ENCODE data around the gene CDC37. TPM values are rescaled to one million over a fixed set of nuclear protein-coding genes. Genes with fewer than 3 reads are reported as not detected.
A peak's percentile ranks its signal among the peaks of the same experiment; 100 is the strongest.

The CDC37 gene
- polyA plus RNA-seq (2012; ENCODE audit: insufficient read depth, insufficient read length): 232 TPM

DNA sequence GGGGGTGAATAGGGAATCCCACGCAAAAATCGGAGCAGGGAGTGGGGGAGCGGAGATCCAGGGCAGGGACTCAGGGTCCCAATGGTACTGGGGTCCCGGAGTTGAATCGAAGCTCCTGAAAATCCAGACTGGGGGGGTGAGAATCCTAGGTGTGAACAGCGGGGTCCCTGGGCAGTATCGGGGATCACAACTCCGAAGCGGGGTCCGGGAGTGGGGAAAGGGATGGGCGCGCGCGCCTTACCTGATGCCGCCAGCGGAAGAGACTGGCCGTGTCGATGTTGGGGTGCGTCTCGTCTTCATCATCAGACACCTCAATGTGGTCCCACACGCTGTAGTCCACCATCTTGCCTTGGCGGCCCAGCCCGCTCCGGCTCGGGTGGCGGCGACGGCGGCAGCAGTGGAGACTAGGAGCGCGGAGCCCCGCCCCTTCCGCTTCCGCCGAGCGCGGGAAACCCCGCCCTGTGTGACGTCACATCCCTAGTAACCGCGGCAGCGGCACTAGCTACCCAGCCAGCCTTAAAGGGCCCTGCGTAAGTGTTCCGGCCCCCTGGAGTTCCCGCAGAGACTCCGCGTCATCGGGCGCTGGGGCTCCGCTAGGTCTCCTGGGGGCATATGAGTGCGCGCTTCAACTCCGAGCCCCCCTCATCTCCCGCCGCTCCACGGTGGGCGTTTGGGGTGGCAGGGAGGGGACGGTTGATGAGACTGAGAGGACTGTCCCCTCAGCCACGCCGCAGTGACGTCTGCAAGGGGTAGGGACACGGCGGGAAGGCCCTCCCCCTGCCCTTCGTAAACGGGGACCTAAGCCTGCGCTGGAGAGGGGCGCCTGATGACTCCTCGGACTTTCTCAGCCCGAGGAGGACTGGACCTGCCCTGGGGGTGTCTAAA lies at the start of gene CDC37:
CDC37 (minus strand) TSS at position 406 of the 885 bp plus-strand sequence; CDS start at position 343, 63 bp downstream.
- peak; percentile 95 for DNase-seq (ENCODE audit: low read depth, low spot score)

GRCh38 chr19:10450853-10451609 lies 47.7 kb upstream of the CDC37 start:
- peak; percentile 22 for DNase-seq (ENCODE audit: low read depth, low spot score)
- H3K4me3 ChIP-seq (ENCODE audit: low read length): no peak overlapping the region

More for the DNA sequence above, at the start of gene CDC37:
- H3K4me3 ChIP-seq (ENCODE audit: low read length): peak within 1 kb of the TSS; percentile 99

DNA sequence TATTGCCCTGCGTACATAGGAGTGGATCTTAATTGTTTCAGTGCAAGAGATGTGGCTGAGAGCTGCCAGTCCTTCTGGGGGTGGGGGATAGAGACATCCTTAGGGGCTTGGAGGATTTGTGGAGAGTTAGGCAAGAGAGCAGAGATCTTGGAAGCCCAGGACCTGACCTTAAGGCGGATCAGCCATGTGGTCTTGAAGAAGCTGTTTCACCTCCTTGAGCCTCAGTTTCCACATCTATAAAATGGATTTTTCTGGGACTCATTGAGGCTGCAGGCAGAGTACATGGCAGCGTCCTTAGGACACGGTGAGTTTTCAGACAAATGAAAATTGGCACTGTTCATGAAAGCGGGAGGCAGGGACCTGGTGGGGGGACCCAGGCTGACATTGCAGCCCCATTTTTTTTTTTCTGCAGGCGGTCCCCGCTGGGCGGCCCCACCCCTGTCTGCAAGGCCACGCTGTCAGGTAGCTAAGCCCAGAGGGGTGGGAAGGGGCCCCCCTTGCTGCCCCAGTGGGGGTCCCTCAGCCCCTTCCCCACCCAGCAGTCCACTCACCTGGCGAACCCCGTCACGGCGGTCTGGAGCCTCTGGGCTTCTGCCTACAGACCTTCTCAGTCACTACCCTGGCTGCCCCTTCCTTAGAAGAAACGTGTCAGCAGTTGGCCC lies 47.0 kb upstream of the CDC37 start:
- no peak for DNase-seq (ENCODE audit: low read depth, low spot score)
- H3K4me3 ChIP-seq (ENCODE audit: low read length): no peak overlapping the region

DNA sequence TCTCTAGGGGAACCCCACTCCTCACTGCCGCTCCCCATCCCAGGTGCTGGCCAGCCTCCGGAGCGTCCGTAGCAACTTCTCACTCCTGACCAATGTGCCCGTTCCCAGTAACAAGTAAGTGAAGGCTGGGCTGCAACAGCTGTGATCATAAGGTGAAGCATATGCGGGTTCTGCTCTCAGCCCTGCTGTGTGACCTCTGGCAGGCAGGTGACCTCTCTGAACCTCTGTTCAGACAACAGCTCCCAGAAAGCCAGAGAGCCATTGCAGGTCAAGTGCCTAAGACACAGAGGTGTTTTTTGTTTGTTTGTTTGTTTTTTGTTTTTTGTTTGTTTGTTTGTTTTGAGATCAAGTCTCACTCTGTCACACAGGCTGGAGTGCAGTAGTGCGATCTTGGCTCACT lies 45.7 kb upstream of the CDC37 start:
- H3K4me3 ChIP-seq (ENCODE audit: low read length): no peak overlapping the region

DNA sequence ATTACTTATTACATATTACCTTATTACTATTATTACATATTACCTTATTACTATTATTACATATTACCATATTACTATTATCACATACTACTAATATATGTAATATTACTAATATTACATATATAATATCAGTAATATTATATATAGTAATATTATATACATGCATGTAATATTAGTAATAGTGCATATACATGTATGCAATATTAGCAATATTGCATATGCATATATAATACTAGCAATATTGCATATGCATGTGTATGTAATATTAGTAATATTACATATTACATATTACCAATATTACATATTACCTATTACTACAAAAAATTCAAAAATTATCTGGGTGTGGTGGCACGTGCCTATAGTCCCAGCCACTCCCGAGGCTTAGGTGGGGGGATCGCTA lies 39.4 kb upstream of the CDC37 start:
- DNase-seq (ENCODE audit: low read depth, low spot score): no peak

More for the DNA sequence above, 45.7 kb upstream of the CDC37 start:
- no peak for DNase-seq (ENCODE audit: low read depth, low spot score)

GRCh38 chr19:10439588-10439987 lies 36.2 kb upstream of the CDC37 start:
- H3K4me3 ChIP-seq (ENCODE audit: low read length): no peak overlapping the region
- no peak for DNase-seq (ENCODE audit: low read depth, low spot score)

More for the DNA sequence above, 39.4 kb upstream of the CDC37 start:
- no peak overlapping the region for H3K4me3 ChIP-seq (ENCODE audit: low read length)

DNA sequence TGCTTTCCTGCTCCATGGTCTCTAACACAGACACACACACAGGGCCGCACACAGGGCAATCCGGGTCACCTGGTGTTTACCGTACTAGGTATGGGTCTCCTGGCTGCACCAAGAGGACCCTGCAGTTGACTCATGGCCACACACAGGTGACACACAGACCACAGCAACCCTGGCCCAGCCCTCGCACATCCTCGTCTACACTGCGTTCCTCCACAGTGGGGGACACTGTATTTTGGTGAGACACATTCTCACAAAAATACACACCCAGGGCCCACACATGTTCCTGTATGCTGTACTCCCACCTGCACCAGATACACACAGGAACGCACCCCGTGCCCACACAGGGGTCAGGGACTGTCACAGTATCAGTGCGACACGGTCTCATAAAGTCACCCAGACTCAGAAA lies 29.8 kb upstream of the CDC37 start:
- DNase-seq (ENCODE audit: low read depth, low spot score): no peak
- no peak overlapping the region for H3K4me3 ChIP-seq (ENCODE audit: low read length)

- DNase-seq (ENCODE audit: low read depth, low spot score): no peak
- no peak overlapping the region for H3K4me3 ChIP-seq (ENCODE audit: low read length)
These were observed 29.4 kb upstream of the CDC37 start for GRCh38 chr19:10432736-10433130.

GRCh38 chr19:10431943-10432735 lies 28.8 kb upstream of the CDC37 start:
- H3K4me3 ChIP-seq (ENCODE audit: low read length): no peak overlapping the region
- DNase-seq (ENCODE audit: low read depth, low spot score): no peak

- no peak overlapping the region for H3K4me3 ChIP-seq (ENCODE audit: low read length)
- DNase-seq (ENCODE audit: low read depth, low spot score): no peak
These were observed 28.1 kb upstream of the CDC37 start for GRCh38 chr19:10431254-10431942.

GRCh38 chr19:10430505-10431253 lies 27.3 kb upstream of the CDC37 start:
- H3K4me3 ChIP-seq (ENCODE audit: low read length): no peak overlapping the region
- no peak for DNase-seq (ENCODE audit: low read depth, low spot score)

DNA sequence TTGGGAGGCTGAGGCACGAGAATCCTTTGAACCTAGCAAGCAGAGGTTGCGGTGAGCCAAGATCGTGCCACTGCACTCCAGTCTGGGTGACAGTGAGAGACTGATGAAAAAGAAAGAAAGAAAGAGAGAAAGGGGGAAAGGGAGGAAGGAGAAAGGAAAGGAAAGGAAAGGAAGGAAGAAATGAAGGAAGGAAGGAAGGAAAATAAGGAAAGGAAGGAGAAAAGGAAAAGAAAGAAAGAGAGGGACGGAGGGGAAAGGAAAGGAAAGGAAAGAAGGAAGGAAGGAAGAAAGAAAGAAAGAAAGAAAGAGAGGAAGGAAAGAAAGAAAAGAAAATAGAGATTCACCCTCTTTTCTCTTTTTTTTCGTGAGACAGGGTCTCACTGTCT lies 25.6 kb upstream of the CDC37 start:
- no peak overlapping the region for H3K4me3 ChIP-seq (ENCODE audit: low read length)
- DNase-seq (ENCODE audit: low read depth, low spot score): no peak

DNA sequence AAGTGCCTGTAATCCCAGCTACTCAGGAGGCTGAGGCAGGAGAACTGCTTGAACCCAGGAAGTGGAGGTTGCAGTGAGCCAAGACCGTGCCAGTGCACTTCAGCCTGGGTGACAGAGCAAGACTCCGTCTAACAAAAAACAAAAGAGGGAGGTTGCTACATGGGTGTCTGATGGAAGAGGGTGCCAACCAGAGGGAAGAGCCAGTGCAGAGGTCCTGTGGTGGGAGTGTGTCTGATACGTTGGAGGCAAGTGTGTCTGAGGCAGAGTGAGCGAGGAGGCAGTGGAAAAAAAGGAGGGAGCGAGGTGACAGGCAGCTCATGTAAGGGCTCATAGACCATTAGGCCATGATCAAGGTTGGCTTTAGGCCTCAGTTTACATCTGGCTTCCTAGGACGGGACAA lies 23.8 kb upstream of the CDC37 start:
- H3K4me3 ChIP-seq (ENCODE audit: low read length): no peak overlapping the region
- no peak for DNase-seq (ENCODE audit: low read depth, low spot score)

DNA sequence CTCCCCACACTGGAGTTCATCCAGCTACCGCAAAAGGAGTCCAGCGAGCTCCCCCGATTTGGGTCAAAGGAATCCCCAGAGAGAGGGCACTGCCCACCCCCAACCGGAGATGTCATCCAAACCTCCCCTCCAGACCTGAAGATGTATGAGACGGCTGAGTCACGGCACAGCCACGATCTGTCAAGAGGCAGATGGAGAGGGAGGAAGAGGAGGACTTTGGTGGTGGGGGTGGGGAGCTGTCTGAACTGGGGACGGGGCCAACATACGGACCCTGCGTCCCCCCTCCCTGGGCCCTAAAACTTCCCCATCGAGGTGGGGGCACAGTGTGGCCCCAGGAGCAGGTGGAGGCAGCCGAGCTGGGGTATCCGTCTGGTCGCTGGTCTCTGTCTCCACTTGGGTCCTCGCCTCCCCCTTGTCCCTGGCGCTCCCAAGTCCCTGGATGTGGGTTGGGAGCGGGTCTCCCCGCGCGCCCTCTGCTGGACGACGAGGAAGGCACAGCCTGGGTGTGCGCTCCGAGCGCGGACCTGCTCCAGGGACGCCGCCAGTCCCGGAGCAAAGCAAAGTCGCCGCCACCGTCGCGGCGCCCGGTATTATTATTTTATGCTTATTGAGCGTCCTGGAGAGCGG lies 20.8 kb upstream of the CDC37 start:
- no peak for DNase-seq (ENCODE audit: low read depth, low spot score)

DNA sequence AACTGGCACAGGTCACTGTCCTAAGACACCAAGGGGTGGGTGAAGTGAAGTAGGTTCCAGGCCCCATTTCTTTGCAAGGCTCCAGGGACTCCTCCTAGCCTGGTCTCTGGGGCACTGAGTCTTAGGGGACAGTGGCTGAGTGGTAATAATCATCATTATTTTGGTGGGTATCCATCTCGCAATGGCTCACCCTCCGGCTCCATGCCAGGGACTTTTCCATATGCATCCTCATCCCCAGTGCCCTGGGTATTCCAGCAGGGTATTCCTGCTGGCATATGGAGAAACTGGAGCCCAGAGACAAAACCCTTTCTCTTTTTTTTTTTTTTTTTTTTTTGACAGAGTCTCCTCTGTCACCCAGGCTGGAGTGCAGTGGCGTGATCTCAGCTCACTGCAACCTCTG lies 19.5 kb upstream of the CDC37 start:
- DNase-seq (ENCODE audit: low read depth, low spot score): no peak

More for the DNA sequence above, 20.8 kb upstream of the CDC37 start:
- H3K4me3 ChIP-seq (ENCODE audit: low read length): 0 out of 2 replicates have a peak overlapping the region, but pooled peaks have one; percentile 7

DNA sequence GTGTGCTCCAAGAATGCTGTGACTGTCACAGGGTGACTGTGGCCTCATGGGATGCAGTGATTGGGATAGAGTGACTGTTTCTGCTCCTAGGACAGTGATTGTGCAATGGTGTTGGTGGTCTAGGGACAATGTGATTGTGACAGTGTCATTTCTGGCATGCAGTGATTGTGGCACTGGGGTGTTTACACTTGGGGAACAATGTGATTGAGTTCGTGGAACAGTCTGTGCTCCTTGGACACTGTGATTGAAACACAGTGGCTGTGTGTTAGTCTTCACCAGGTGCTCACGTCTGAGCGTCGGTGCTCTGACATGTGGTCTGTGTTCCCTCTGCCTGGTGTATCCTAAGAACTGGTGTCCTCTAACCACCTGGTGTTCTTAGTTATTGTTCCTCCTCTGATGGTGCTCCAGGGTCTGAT lies 18.7 kb upstream of the CDC37 start:
- DNase-seq (ENCODE audit: low read depth, low spot score): no peak
- H3K4me3 ChIP-seq (ENCODE audit: low read length): no peak overlapping the region; the same call in 1 of the 2 replicates

More for the DNA sequence above, 19.5 kb upstream of the CDC37 start:
- no peak overlapping the region for H3K4me3 ChIP-seq (ENCODE audit: low read length)
